H1 (cell line): ENCODE data around the gene RPUSD4. TPM values are rescaled to one million over a fixed set of nuclear protein-coding genes. Genes with fewer than 3 reads are reported as not detected.

Experiments used
- ATF3 ChIP-seq: IDR thresholded peaks from 2 replicates; pipeline ENCODE4 v1.6.1; 2011; ENCODE audit warnings: low read depth, mild to moderate bottlenecking, low read length; ENCODE audit not compliant: insufficient read depth
- BRCA1 ChIP-seq: IDR thresholded peaks from 2 replicates; pipeline ENCODE4 v1.6.1; 2012; ENCODE audit warnings: low read depth, low read length, improper control_type of control experiment
- CBX8 ChIP-seq: fragments of 300-800, 300-1000 bp; sonication (generic); IDR thresholded peaks from 2 replicates; pipeline ENCODE4 v1.7.1; 2016; ENCODE audit warnings: low read depth, low read length, borderline replicate concordance
- CHD1 ChIP-seq: IDR thresholded peaks from 2 replicates; pipeline ENCODE4 v1.6.1; 2012; ENCODE audit warnings: low read depth, low read length, improper control_type of control experiment
- EGR1 ChIP-seq: IDR thresholded peaks from 2 replicates; pipeline ENCODE4 v1.6.1; 2011; ENCODE audit warnings: low read depth, low read length, borderline replicate concordance
- JUND ChIP-seq: IDR thresholded peaks from 2 replicates; pipeline ENCODE4 v1.6.1; 2011; ENCODE audit warnings: mild to moderate bottlenecking, improper control_type of control experiment, low read length
- PHF8 ChIP-seq: fragments of 200-600 bp; sonication (generic); conservative IDR thresholded peaks from 2 replicates; pipeline ENCODE4 v1.7.1; 2012; ENCODE audit warnings: low read depth, mild to moderate bottlenecking, inconsistent platforms, low read length, moderate library complexity
- RFX5 ChIP-seq: IDR thresholded peaks from 2 replicates; pipeline ENCODE4 v1.6.1; 2011; ENCODE audit warnings: low read depth, low read length, improper control_type of control experiment, borderline replicate concordance
- RNF2 ChIP-seq: fragments of 200-900, 300-1000 bp; sonication (generic); IDR thresholded peaks from 2 replicates; pipeline ENCODE4 v1.7.1; 2016; ENCODE audit warnings: borderline replicate concordance, low read depth, mild to moderate bottlenecking, antibody characterized with exemption, low read length; ENCODE audit not compliant: poor library complexity, severe bottlenecking; ENCODE audit errors: missing control alignments
- SRF ChIP-seq: IDR thresholded peaks from 2 replicates; pipeline ENCODE4 v1.6.1; 2011; ENCODE audit warnings: mild to moderate bottlenecking, low read depth, low read length, moderate library complexity
- polyA plus RNA-seq, 7 experiments: library from polyadenylated mRNA; depleted of rRNA in 3 of 7; stranded (reverse) in 5 of 7; unstranded in 2 of 7; fragments of >200 nt in 5 of 7; fragments of 200-250 nt in 2 of 7; gene quantifications; 1 replicate in 5 of 7; 2 replicates in 1 of 7; 4 replicates in 1 of 7; pipeline versions ENCODE4 v1.2.1 to v1.2.3, GENCODE V29; 2011 to 2013; ENCODE audit warnings: missing spikeins in 2 of 7, mixed read lengths in 2 of 7
- total RNA-seq: library from RNA; stranded (reverse); fragmentation: NEBNext Ultra II Directional; extraction: Animal tissue kit (Norgen Biotek cat#: 25700); gene quantifications from 2 replicates; pipeline ENCODE4 v1.2.1, GENCODE V29; 2021

The RPUSD4 gene
- total and polyA plus RNA-seq, 2 of the 8 experiments (the other 6 are each of a cell fraction or from before 2014, with no cell fraction given) = 36.1 to 50.7 TPM

GRCh38 chr11:126182787-126183445 lies 28.5 kb downstream of the RPUSD4 start (continued):
- TF ChIP-seq JUND (no peak), RNF2 (no peak), PHF8 (no peak), RFX5 (no peak), BRCA1 (no peak), EGR1 (no peak), CHD1 (no peak), ATF3 (no peak), CBX8 (no peak), SRF (no peak)
